Measurements from ENCODE around the gene ORAI1. TPM values are rescaled to one million over a fixed set of nuclear protein-coding genes. Genes with fewer than 3 reads are reported as not detected.
"Not testable (repeated sequence)": the region's sequence is repeated elsewhere in the genome, so short reads cannot be mapped to it uniquely, and the experiment has no call there.

ORAI1 gene
- total and polyA plus RNA-seq, 2 experiments from 2014 or later, result 41.5 to 72.2 TPM

- TF ChIP-seq CTCF (IDR thresholded peaks at IDR 0.05; ENCODE audit: low read depth, low read length), result no peak
- peak overlapping the region; percentile 97 for H3K27ac ChIP-seq
These were observed 6.0 kb downstream of the ORAI1 start for GRCh38 chr12:121632069-121632970.

GRCh38 chr12:121633833-121634196 lies 7.5 kb downstream of the ORAI1 start:
- not testable (repeated sequence) for H3K9me3 ChIP-seq (ENCODE audit: low read depth); H3K4me3 ChIP-seq; H3K27ac ChIP-seq; H3K27me3 ChIP-seq; H3K36me3 ChIP-seq; DNase-seq (ENCODE audit: low read depth in 1 of 2, low spot score in 1 of 2)
- peaks cover 32% of the 10 kb centered on the region for H3K4me1 ChIP-seq (ENCODE audit: low read depth)

More at GRCh38 chr12:121632069-121632970, 6.0 kb downstream of the ORAI1 start:
- Histone ChIP-seq H3K36me3 (no peaks in the 10 kb centered on the region), H3K4me3 (no peak overlapping the region), H3K9me3 (ENCODE audit: low read depth) (no peaks in the 10 kb centered on the region), H3K27me3 (no peaks in the 10 kb centered on the region), H3K4me1 (ENCODE audit: low read depth) (peaks cover 45% of the 10 kb centered on the region)
- DNase-seq (ENCODE audit: low read depth in 1 of 2, low spot score in 1 of 2), result peak in 1 of 2 donors; percentile 26

- Histone ChIP-seq H3K27me3 (no peaks in the 10 kb centered on the region), H3K36me3 (no peaks in the 10 kb centered on the region), H3K27ac (no peak overlapping the region), H3K4me3 (no peak overlapping the region), H3K9me3 (ENCODE audit: low read depth) (no peaks in the 10 kb centered on the region), H3K4me1 (ENCODE audit: low read depth) (peaks cover 32% of the 10 kb centered on the region)
- DNase-seq (ENCODE audit: low read depth in 1 of 2, low spot score in 1 of 2), result no peak
- TF ChIP-seq CTCF (IDR thresholded peaks at IDR 0.05; ENCODE audit: low read depth, low read length), result no peak
These were observed 8.5 kb downstream of the ORAI1 start for GRCh38 chr12:121634836-121635235.

- Histone ChIP-seq H3K27ac (peak overlapping the region; percentile 68), H3K4me1 (ENCODE audit: low read depth) (peaks cover 21% of the 10 kb centered on the region), H3K36me3 (no peaks in the 10 kb centered on the region), H3K9me3 (ENCODE audit: low read depth) (no peaks in the 10 kb centered on the region), H3K4me3 (no peak overlapping the region), H3K27me3 (no peaks in the 10 kb centered on the region)
- no peak for DNase-seq (ENCODE audit: low read depth in 1 of 2, low spot score in 1 of 2)
- no peak for TF ChIP-seq CTCF (IDR thresholded peaks at IDR 0.05; ENCODE audit: low read depth, low read length)
These were observed 11.0 kb downstream of the ORAI1 start for GRCh38 chr12:121637231-121637914.

GRCh38 chr12:121638298-121639202 lies 12.2 kb downstream of the ORAI1 start:
- Histone ChIP-seq H3K27me3 (no peaks in the 10 kb centered on the region), H3K9me3 (ENCODE audit: low read depth) (no peaks in the 10 kb centered on the region), H3K36me3 (no peaks in the 10 kb centered on the region), H3K4me1 (ENCODE audit: low read depth) (peaks cover 9% of the 10 kb centered on the region), H3K27ac (no peak overlapping the region), H3K4me3 (no peak overlapping the region)
- no peak for DNase-seq (ENCODE audit: low read depth in 1 of 2, low spot score in 1 of 2)
- no peak for TF ChIP-seq CTCF (IDR thresholded peaks at IDR 0.05; ENCODE audit: low read depth, low read length)
